PC-3 (cell line): ENCODE data around the gene MCUB. TPM values are rescaled to one million over a fixed set of nuclear protein-coding genes. Genes with fewer than 3 reads are reported as not detected.

ENCODE experiments used
- ATAC-seq: fragments of 200-7000 bp; cut with Tn5 transposase; 2 replicates; pipeline ENCODE4 v1.9.1; 2020; ENCODE audit warnings: mild to moderate bottlenecking, moderate library complexity
- BruUV-seq: library from RNA; stranded (reverse); fragments of 400-500 nt; replicated peaks from 2 replicates; lab custom pipeline; 2021; lab: Mats Ljungman, UMichigan
- CTCF ChIA-PET: fragments of 300-600 bp; sonication (Branson Sonifier 250); formaldehyde crosslinking; loops from one replicate; lab custom pipeline; 2022; ENCODE audit warnings: antibody characterized with exemption; lab: Charles Lee
- POLR2A ChIA-PET: fragments of 300-600 bp; sonication (Branson Sonifier 250); formaldehyde crosslinking; loops from one replicate; lab custom pipeline; 2022; ENCODE audit warnings: antibody characterized with exemption; ENCODE audit not compliant: unreplicated experiment; lab: Charles Lee
- DNase-seq: peaks from one replicate; pipeline ENCODE4 v3.0.0-alpha.2; 2015
- H2AFZ ChIP-seq: fragments of 300-600 bp; sonication (generic); 2 replicates; pipeline ENCODE4 v1.6.0; 2016; ENCODE audit warnings: antibody characterized with exemption, low read length
- H3F3A ChIP-seq: fragments of 300-600 bp; sonication (generic); one replicate; pipeline ENCODE4 v1.6.0; 2017; ENCODE audit warnings: antibody characterized with exemption, low read length, control low read depth, mild to moderate bottlenecking; ENCODE audit not compliant: unreplicated experiment
- H3K27ac ChIP-seq: fragments of 300-600 bp; sonication (generic); 2 replicates; pipeline ENCODE4 v1.5.1; 2016; ENCODE audit warnings: mild to moderate bottlenecking, low read length
- H3K27me3 ChIP-seq: fragments of 300-600 bp; sonication (generic); 2 replicates; pipeline ENCODE4 v1.6.1; 2016; ENCODE audit warnings: low read length, mixed read lengths
- H3K36me3 ChIP-seq: fragments of 300-600 bp; sonication (generic); 2 replicates; pipeline ENCODE4 v1.6.1; 2016; ENCODE audit warnings: low read depth, mixed run types, low read length, mixed read lengths
- H3K4me1 ChIP-seq: fragments of 300-600 bp; sonication (generic); 2 replicates; pipeline ENCODE4 v1.5.1; 2016; ENCODE audit warnings: low read length; ENCODE audit not compliant: insufficient read depth
- H3K4me2 ChIP-seq: fragments of 300-600 bp; sonication (generic); 2 replicates; pipeline ENCODE4 v1.6.0; 2016; ENCODE audit warnings: low read length
- H3K4me3 ChIP-seq: fragments of 300-600 bp; sonication (generic); 2 replicates; pipeline ENCODE4 v1.5.1; 2016; ENCODE audit warnings: mild to moderate bottlenecking, low read length, mixed read lengths
- H3K79me2 ChIP-seq: fragments of 300-600 bp; sonication (generic); 2 replicates; pipeline ENCODE4 v1.6.1; 2017; ENCODE audit warnings: low read length, mixed read lengths
- H3K9ac ChIP-seq: fragments of 300-600 bp; sonication (generic); 2 replicates; pipeline ENCODE4 v1.6.0; 2016; ENCODE audit warnings: mild to moderate bottlenecking, low read length
- H3K9me2 ChIP-seq: fragments of 300-600 bp; sonication (generic); replicated peaks from 2 replicates; pipeline ENCODE4 v1.6.1; 2016; ENCODE audit warnings: mixed run types, low read length, mixed read lengths
- H3K9me3 ChIP-seq: fragments of 300-600 bp; sonication (generic); 2 replicates; pipeline ENCODE4 v1.6.1; 2016; ENCODE audit warnings: low read length, mixed read lengths
- H4K20me1 ChIP-seq: fragments of 300-600 bp; sonication (generic); 2 replicates; pipeline ENCODE4 v1.6.1; 2016; ENCODE audit warnings: low read length, mixed read lengths
- EZH2 ChIP-seq: fragments of 300-600 bp; sonication (generic); IDR thresholded peaks from one replicate; pipeline ENCODE4 v1.6.1; 2017; ENCODE audit warnings: antibody characterized with exemption, mild to moderate bottlenecking, low read length; ENCODE audit not compliant: unreplicated experiment
- EZH2phosphoT487 ChIP-seq: fragments of 300-600 bp; sonication (generic); IDR thresholded peaks from 2 replicates; pipeline ENCODE4 v1.6.1; 2018; ENCODE audit warnings: mild to moderate bottlenecking, antibody characterized with exemption, low read length, borderline replicate concordance
- intact Hi-C: fragments of 100-400 bp; cut with micrococcal nuclease; formaldehyde crosslinking; loops from 2 replicates; pipeline ENCODE4 v1.9.0; 2023
- total RNA-seq: library from RNA; depleted of rRNA; stranded (reverse); fragments of >200 nt; gene quantifications from 2 replicates; pipeline ENCODE4 v1.2.3, GENCODE V29; 2014
- TF ChIP-seq, protein P1 (sequence below): fragments of 300-600 bp; sonication (generic); conservative IDR thresholded peaks from 2 replicates; pipeline ENCODE4 v1.5.1; 2017; ENCODE audit warnings: antibody characterized with exemption, low read depth, mild to moderate bottlenecking, low read length

The MCUB gene
- total RNA-seq, 1 experiment from 2014 or later, result 18.4 TPM

DNA sequence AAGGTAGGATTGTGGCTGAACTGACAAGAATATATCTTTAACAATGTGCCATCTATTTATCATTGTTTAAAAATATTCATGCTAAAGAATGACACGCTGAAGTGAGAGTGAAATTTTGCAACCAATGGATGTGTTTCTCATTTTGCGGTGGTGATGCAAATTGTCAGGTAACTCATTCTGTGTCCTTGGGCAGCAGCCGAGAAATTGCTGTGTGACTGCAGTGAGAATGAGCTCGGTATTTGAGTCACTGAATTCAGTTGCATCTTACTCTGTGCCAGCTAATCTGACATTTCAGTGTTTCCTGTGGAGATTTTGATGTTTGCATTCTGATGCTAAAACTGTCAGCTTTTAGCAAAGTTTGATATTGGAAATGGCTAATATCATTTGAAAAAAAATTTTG is 28.1 kb downstream of the MCUB start:
- intact Hi-C loops, result no loop called here
- ATAC-seq (no peak), DNase-seq (no peak)
- no TSS peak for BruUV-seq
- Histone ChIP-seq H3K4me3 (no peak overlapping the region), H3K36me3 (no peaks in the 10 kb centered on the region), H4K20me1 (no peaks in the 10 kb centered on the region), H2AFZ (no peak overlapping the region), H3K4me1 (peaks cover 12% of the 10 kb centered on the region), H3K27me3 (no peaks in the 10 kb centered on the region), H3K79me2 (no peaks in the 10 kb centered on the region), H3K4me2 (no peak overlapping the region), H3K9me2 (no peaks in the 10 kb centered on the region), H3F3A (no peaks in the 10 kb centered on the region), H3K9ac (no peak overlapping the region), H3K27ac (no peak overlapping the region), H3K9me3 (no peaks in the 10 kb centered on the region)
- ChIA-PET POLR2A (no interaction called here), CTCF (no interaction called here)
- TF ChIP-seq EZH2 (no peak), EZH2phosphoT487 (no peak)
- TF ChIP-seq, protein P1, sequence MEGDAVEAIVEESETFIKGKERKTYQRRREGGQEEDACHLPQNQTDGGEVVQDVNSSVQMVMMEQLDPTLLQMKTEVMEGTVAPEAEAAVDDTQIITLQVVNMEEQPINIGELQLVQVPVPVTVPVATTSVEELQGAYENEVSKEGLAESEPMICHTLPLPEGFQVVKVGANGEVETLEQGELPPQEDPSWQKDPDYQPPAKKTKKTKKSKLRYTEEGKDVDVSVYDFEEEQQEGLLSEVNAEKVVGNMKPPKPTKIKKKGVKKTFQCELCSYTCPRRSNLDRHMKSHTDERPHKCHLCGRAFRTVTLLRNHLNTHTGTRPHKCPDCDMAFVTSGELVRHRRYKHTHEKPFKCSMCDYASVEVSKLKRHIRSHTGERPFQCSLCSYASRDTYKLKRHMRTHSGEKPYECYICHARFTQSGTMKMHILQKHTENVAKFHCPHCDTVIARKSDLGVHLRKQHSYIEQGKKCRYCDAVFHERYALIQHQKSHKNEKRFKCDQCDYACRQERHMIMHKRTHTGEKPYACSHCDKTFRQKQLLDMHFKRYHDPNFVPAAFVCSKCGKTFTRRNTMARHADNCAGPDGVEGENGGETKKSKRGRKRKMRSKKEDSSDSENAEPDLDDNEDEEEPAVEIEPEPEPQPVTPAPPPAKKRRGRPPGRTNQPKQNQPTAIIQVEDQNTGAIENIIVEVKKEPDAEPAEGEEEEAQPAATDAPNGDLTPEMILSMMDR, result no peak

DNA sequence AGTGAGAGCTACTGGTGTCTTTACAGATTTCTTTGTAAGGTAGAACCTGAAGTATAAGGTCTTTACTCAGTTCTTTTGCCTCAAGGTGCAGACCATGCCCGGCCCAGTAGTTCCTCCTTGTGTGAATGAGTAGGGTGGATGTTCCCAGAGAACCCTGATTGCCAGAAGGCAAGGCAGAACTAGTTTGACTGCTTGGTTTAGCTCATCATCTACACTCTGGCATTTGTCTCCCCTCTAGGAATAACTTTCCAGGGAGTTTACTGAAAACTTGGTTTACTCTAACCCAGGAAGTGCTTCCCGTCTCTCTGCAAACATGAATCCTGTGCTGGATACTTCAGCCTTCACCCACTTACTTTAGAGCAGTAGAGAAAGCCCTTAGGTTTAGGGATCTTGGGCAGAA is 29.1 kb downstream of the MCUB start:
- intact Hi-C loops, result no loop called here
- Histone ChIP-seq H4K20me1 (no peaks in the 10 kb centered on the region), H3K36me3 (no peaks in the 10 kb centered on the region), H3K4me2 (peak overlapping the region; percentile 43), H3K9me2 (no peaks in the 10 kb centered on the region), H3K79me2 (no peaks in the 10 kb centered on the region), H3K27ac (no peak overlapping the region), H3F3A (no peaks in the 10 kb centered on the region), H3K4me3 (no peak overlapping the region; the same call in 1 of the 2 replicates), H3K9me3 (no peaks in the 10 kb centered on the region), H3K27me3 (no peaks in the 10 kb centered on the region), H3K9ac (no peak overlapping the region), H3K4me1 (peaks cover 12% of the 10 kb centered on the region), H2AFZ (peak overlapping the region; percentile 48)
- DNase-seq (peak; percentile 51), ATAC-seq (no peak)
- TF ChIP-seq EZH2, result no peak
- no peak for TF ChIP-seq EZH2phosphoT487
- TF ChIP-seq, protein P1, result no peak
- no TSS peak for BruUV-seq
- ChIA-PET POLR2A (no interaction called here), CTCF (no interaction called here)

DNA sequence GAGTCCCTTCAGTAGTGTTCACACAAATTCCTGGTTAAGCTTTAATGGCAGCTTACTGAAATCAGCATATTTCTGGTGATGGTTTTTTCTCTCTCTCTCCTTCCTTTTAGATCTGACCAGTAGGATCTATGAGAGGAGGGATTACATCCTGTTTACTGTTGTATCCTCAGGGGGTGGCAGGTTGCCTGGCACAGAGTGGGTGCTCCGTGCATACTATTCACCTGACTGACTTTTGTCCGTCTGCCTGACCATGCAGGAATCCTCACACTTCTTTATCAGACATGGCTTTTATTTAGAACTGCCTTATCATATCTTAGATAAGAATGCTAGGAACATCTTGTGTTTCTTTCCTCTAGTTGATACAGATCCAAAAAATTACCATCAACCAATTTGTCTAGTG is 29.6 kb downstream of the MCUB start:
- peak overlapping the region; percentile 48; the same call in 1 of the 2 replicates for H2AFZ ChIP-seq
- CTCF ChIA-PET, result no interaction called here
- H3K4me1 ChIP-seq, result peaks cover 12% of the 10 kb centered on the region
- intact Hi-C loops, result no loop called here
- no peaks in the 10 kb centered on the region for H3K36me3 ChIP-seq
- POLR2A ChIA-PET, result no interaction called here
- no peak overlapping the region for H3K9ac ChIP-seq
- no peaks in the 10 kb centered on the region for H3K27me3 ChIP-seq
- DNase-seq (no peak), ATAC-seq (no peak)
- H3K79me2 ChIP-seq, result no peaks in the 10 kb centered on the region
- no peaks in the 10 kb centered on the region for H3K9me3 ChIP-seq
- no peaks in the 10 kb centered on the region for H3K9me2 ChIP-seq
- H4K20me1 ChIP-seq, result no peaks in the 10 kb centered on the region
- no peak overlapping the region for H3K27ac ChIP-seq
- TF ChIP-seq EZH2phosphoT487 (no peak), EZH2 (no peak)
- BruUV-seq, result no TSS peak
- peak overlapping the region; percentile 43 for H3K4me2 ChIP-seq
- H3K4me3 ChIP-seq, result no peak overlapping the region
- no peaks in the 10 kb centered on the region for H3F3A ChIP-seq
